Stimulated activated naive CD8-positive, alpha-beta T cell treated with anti-CD3 and anti-CD28 coated beads, Interleukin-15, amount 100 ng/mL, for 72 hours (primary cell): ENCODE data around the gene ZDHHC22.

Source experiments
- ATAC-seq: fragments of 150-1000 bp; cut with Tn5 transposase; 2 replicates; pipeline ENCODE4 v1.10.0; 2021; ENCODE audit warnings: mild to moderate bottlenecking, moderate library complexity
- DNase-seq, 2 donors: peaks; one replicate each; pipeline ENCODE4 v3.0.0; 2021 to 2022
- H3K27ac Mint-ChIP-seq, 2 donors: one replicate each; pipeline ENCODE4 v1.8.0; 2022; ENCODE audit warnings: mild to moderate bottlenecking in 2 of 2, mixed read lengths in 2 of 2, moderate library complexity in 2 of 2
- H3K27me3 Mint-ChIP-seq: one replicate; pipeline ENCODE4 v1.8.0; 2022; ENCODE audit warnings: mixed read lengths
- H3K4me1 Mint-ChIP-seq: one replicate; pipeline ENCODE4 v1.8.0; 2022; ENCODE audit warnings: mild to moderate bottlenecking, mixed read lengths
- H3K4me3 Mint-ChIP-seq, 2 donors: one replicate each; pipeline ENCODE4 v1.8.0; 2022; ENCODE audit warnings: mild to moderate bottlenecking in 2 of 2, mixed read lengths in 2 of 2, moderate library complexity in 1 of 2
- H3K9me3 Mint-ChIP-seq, 2 donors: one replicate each; pipeline ENCODE4 v1.8.0; 2022; ENCODE audit warnings: mixed read lengths in 2 of 2

Gene ZDHHC22

DNA sequence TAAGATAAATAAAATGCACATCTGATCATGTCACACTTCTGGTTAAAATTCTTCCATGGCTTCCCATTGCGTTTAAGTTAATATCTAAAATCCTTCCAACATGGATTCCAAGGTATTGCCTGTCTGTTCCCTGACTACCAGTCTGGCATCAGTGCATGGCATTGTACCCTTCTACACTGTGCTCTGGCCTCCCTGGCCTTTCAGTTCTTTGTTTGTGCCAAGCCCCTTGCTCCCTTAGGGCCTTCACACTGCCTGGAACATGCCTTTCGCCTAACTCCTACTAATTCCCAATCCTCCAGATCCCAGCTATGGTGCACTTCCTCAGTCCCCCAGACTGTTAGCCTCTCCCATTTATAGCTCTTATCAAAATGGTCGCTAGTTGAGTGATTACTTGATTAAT is 37.2 kb downstream of the ZDHHC22 start:
- Mint-ChIP-seq H3K4me3 (no peak overlapping the region), H3K4me1 (peaks cover 17% of the 10 kb centered on the region), H3K9me3 (no peaks in the 10 kb centered on the region), H3K27ac (no peak overlapping the region), H3K27me3 (no peaks in the 10 kb centered on the region)
- ATAC-seq (no peak), DNase-seq (no peak)

DNA sequence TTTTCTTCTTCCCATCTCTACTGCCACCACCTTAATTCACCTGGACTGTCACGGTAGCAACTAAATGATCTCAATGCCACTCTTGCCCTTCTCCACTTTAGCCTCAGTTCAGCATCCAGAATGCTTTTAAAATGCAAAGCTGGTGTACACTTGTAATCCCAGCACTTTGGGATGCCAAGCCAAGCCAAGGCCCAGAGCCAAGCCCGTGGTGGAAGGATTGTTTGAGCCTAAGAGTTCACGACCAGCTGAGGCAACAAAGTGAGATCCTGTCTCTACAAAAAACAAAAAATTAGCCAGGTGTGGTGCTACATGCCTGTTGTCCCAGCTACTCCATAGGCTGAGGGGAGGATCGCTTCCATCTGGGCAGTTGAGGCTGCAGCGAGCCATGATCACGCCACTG is 37.6 kb downstream of the ZDHHC22 start:
- H3K4me1 Mint-ChIP-seq: peaks cover 21% of the 10 kb centered on the region
- H3K9me3 Mint-ChIP-seq: no peaks in the 10 kb centered on the region
- no peak for ATAC-seq
- H3K27ac Mint-ChIP-seq: no peak overlapping the region
- H3K27me3 Mint-ChIP-seq: no peaks in the 10 kb centered on the region
- DNase-seq: no peak
- H3K4me3 Mint-ChIP-seq: no peak overlapping the region

DNA sequence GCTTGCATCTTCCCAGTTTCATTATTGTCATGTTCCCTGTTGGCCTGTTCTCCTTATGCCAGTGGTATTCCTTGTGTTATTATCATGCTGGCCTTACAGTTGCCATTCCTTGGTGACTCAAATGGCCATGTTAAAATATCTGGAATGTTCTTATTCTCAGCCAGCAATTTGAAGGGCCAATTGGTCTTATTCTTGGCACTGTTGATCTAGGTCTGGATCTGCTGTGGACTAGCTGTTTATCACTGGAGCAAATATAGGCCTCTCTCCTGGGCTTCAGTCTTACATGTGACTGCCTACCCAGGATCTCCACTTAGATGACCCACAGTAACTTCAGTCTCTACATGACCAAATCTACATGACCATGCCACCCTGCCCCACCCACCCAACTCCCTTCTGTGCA is 38.1 kb downstream of the ZDHHC22 start:
- Mint-ChIP-seq H3K9me3 (no peaks in the 10 kb centered on the region), H3K27ac (no peak overlapping the region), H3K4me1 (peaks cover 26% of the 10 kb centered on the region), H3K27me3 (no peaks in the 10 kb centered on the region), H3K4me3 (no peak overlapping the region)
- ATAC-seq (no peak), DNase-seq (no peak)

DNA sequence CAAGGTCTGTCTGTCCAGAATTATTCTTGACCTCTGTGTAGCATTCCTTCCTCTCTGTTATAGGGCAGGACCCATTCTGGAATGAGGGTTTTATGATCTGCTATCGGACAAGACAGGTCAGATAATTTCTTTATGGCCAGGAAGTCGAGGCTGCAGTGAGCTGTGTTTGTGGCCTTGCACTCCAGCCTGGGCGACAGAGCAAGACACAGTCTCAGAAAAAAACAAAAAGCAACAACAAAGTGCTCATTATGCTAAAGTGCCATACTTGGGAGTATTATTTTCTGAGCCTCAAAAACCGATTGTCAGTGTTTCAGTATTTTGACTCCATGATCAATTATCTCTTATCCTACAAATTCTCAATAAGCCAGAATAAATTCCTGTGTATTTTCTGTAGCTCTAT is 39.4 kb downstream of the ZDHHC22 start:
- H3K4me3 Mint-ChIP-seq: no peak overlapping the region
- ATAC-seq (no peak), DNase-seq (no peak)
- H3K27me3 Mint-ChIP-seq: no peaks in the 10 kb centered on the region
- no peak overlapping the region for H3K27ac Mint-ChIP-seq
- H3K4me1 Mint-ChIP-seq: peaks cover 31% of the 10 kb centered on the region
- H3K9me3 Mint-ChIP-seq: no peaks in the 10 kb centered on the region

DNA sequence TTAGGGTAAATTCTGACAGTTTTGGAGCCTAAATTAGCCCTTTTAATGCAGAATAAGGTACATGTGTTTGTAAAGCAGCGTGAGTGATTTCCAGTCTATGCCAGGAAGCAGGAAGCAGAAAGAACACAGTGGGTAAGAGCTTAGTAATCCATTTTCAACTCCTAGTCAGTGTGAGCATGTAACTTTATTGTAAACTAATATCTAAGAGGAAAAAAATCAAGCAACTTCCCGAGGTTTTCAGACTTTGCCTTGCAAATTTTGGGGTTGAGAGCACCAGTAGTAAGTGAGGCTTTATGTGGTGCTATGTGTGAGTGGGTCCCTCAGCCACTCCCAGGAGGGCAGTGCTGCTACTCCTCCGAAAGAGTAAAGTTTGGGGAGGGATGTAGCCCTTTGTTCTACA is 40.6 kb downstream of the ZDHHC22 start:
- DNase-seq (no peak), ATAC-seq (no peak)
- peaks cover 43% of the 10 kb centered on the region for H3K4me1 Mint-ChIP-seq
- no peak overlapping the region for H3K27ac Mint-ChIP-seq
- no peaks in the 10 kb centered on the region for H3K9me3 Mint-ChIP-seq
- no peak overlapping the region for H3K4me3 Mint-ChIP-seq
- H3K27me3 Mint-ChIP-seq: no peaks in the 10 kb centered on the region

DNA sequence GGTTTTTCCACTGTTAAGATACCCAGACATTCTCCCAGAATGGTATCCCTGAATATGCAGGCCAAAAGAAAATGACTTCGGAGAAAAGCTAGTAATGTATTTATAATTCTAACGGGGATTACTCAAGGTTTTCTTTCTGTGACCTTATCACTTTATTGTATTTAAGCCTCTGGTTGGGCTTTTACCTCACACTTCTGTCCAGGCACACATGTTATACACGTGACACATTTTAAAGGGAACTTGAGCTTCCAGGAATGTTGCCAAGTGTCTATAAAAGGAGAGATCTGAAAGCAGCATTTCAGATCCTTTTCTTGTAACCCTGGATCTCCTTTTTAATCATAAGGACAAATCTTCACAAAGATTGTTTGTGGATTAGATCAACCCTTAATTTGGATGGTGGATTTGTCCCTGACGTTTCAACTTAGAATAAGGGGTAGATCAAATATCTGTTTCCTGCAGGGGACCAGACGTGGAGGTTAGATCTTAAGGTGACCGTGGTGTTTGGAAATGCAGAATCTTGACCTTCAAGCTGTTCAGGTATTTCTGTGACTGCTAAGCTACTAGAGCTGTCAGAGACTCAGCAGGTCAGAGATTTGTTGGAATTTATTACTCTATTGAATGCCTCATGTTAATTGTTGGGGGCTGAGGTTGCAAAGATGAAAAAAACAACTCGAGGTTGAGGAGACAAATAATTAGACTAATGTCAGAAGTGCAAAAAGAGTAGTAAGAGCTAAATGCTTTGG is 42.0 kb downstream of the ZDHHC22 start:
- Mint-ChIP-seq H3K4me3 (peak overlapping the region; percentile 95 to 98), H3K27ac (no peak overlapping the region), H3K9me3 (no peaks in the 10 kb centered on the region), H3K4me1 (peaks cover 49% of the 10 kb centered on the region), H3K27me3 (no peaks in the 10 kb centered on the region)
- ATAC-seq: no peak
- no peak for DNase-seq

DNA sequence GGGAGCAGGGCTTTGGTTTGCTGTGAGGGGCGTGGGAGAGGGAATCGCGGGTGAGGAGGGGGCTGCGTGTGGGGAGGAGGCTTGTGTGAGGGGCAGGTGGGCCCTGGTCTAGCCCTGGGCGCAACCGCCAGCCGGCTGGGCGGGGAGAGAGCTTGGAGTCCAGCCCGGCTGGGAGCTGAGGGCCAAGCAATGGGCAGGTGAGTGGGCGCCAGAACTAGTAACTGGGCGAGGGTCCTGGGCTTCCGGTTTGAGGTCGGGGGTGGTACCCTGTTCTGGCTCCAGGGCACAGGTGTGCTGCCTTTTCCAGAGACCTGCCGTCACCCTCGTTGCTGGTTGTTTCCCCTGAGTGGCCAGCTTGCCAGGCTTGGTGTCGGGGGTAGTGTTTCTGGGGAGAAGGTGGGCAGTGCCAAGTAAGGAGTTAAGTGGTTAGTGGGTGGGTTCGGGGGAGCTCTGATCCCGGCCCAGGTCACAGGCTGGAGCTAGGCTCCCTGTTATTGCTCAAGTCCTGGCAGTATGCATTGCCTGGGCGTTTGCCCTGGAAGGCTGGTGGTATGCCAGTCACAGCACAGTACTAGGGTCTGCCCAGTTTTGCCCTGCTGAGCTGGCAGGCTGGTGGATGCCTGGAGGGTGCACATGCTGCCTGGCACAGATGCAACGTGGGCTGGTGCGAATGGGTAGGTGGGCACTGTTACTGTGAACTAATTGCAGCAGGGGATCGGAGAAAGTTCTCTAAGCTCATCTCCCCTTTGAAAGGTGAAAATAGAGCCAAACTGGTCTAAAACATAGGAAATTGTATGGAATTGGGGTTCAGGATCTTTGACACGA is 42.9 kb downstream of the ZDHHC22 start:
- no peaks in the 10 kb centered on the region for H3K27me3 Mint-ChIP-seq
- peak overlapping the region; percentile 99 to 100 for H3K27ac Mint-ChIP-seq
- H3K9me3 Mint-ChIP-seq: no peaks in the 10 kb centered on the region
- H3K4me1 Mint-ChIP-seq: peaks cover 51% of the 10 kb centered on the region
- no peak for ATAC-seq
- DNase-seq: peak in 1 of 2 donors; percentile 27
- H3K4me3 Mint-ChIP-seq: peak overlapping the region; percentile 95 to 98

DNA sequence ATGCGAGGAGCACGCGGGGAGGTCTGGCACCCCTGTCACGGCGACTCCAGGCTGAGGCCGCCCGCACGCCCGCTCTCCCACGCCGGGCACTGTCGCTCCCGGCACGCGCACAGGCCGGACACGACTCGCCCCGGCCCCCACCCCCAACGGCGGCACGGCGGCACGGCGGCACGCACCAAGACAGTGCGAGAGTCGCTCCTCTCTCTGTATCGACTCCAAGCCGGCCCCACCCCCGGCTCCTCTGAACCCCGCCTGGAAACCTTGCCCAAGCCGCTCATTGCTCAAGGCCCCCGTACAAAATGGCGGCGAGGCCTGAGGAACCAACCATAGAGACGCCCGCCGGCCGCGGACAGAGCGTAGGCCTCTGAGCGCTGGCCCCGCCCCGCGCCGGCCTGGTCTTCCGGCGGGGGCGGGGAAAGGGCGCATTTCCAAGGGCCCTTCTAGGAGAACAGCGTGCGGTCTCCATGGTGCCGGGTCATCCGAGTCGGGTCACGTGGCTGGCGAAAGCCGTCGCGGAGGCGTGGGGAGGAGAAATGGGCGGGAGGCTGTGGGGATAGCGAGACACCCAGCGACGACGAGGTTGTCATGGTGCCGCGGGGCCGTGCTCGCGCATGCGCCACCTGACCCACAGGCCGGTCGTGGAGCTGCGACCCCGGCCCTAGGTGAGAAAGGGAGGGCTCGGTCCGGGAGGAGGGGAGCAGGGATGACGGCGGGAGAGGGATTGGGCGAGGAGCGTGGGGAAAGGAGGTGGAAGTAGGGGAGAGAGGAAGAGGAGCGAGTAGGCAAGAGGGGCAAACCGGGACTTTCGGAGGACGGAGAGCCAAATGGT is 43.7 kb downstream of the ZDHHC22 start, which contains the start of gene CIPC:
Gene CIPC (plus strand): TSS at position 559 of the 829 bp plus-strand sequence. CDS start 7,451 bp downstream, outside the sequence.
- Mint-ChIP-seq H3K9me3 (no peaks in the 10 kb centered on the region), H3K27ac (peak within 1 kb of the TSS; percentile 99 to 100), H3K27me3 (no peaks in the 10 kb centered on the region), H3K4me1 (peaks cover 51% of the 10 kb centered on the region), H3K4me3 (peak within 1 kb of the TSS; percentile 95 to 98)
- DNase-seq (peak; percentile 98 to 100), ATAC-seq (peak; percentile 95)

DNA sequence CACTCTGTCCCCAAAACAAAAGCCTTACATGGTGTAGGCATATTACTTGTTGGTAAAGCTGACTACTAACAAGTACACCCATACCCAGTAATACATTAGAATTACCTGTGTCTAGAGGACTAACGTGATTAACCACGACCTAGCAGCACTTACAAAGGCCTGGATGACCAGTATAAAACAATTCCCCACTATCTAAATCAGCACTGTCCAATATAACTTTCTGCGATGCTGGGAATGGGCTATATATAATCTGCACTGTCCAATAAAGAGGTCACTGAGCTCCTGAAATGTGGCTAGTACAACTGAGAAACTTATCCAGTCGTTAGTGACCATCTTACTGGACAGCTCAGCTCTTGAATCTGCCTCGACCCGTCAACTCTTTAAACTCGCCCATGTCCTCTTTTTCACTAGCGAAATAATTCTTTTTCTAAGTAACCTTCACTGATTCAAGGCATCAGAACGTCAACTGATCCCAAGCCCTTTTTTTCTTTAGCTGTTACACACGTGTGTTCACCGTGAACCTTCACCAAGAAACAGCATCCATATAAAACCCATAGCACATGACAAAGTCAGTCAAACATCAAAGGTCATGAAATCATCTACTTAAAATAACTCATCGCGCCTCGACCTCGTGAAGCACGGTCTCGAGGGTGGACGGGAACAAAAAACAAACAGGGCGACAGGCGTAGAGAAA is 44.4 kb downstream of the ZDHHC22 start:
- peak in 1 of 2 donors; percentile 1 for DNase-seq
- Mint-ChIP-seq H3K4me3 (peak overlapping the region; percentile 95 to 98), H3K4me1 (peaks cover 51% of the 10 kb centered on the region), H3K27me3 (no peaks in the 10 kb centered on the region), H3K27ac (peak overlapping the region; percentile 99 to 100), H3K9me3 (no peaks in the 10 kb centered on the region)
- ATAC-seq: no peak

DNA sequence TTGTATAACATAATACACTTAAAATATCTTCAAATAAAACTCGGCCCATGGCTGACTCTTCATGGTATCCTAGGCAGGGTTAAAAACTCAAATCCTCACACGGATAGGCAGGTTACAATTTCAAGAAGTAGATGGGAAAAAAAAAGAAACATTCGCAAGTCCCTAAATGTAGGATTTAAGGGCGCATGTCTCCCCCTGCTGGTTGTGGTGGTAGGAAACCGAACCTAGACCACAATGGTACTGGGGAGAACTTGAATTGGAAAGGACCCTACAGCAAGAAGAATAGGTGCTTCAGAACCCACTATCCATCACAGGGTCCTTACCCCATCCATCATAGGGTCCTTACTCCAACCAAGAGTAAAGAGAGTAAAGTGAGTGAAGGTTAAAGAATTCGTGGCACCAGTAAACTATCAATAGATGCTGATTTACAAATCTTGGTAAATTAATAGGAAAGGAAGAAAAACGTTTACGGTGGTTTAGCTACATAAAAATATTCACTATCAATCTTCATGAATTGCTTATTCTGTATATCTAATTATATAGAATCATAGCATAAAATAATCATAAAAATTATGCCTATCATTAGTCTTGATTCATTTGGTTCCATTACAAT is 46.8 kb downstream of the ZDHHC22 start:
- Mint-ChIP-seq H3K9me3 (peaks cover 8 to 14% of the 10 kb centered on the region in 2 donors), H3K27me3 (peaks cover 4% of the 10 kb centered on the region), H3K4me1 (peaks cover 38% of the 10 kb centered on the region), H3K27ac (no peak overlapping the region), H3K4me3 (no peak overlapping the region)
- no peak for ATAC-seq
- peak; percentile 69 to 71 for DNase-seq

DNA sequence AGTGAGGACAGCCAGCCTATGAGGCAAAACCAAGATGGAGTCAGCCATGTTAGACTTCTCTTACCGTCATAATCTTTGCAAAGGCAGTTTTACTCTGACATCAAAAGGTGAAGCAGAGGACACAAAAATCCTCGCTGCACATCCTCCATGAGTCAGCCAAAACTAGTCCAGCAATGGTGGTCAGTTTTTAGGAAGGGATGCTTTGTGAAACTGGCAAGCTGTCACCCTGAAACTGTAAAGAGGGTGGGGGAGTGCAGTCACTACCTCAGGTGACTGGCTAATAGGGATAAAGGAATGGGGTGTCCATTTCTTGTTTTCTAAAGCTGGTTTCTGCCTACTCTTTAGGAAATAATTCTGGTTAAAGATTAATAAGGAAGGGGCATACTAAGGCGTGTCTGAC is 48.9 kb downstream of the ZDHHC22 start:
- H3K27me3 Mint-ChIP-seq: peaks cover 13% of the 10 kb centered on the region
- DNase-seq (no peak), ATAC-seq (no peak)
- no peak overlapping the region for H3K4me3 Mint-ChIP-seq
- H3K9me3 Mint-ChIP-seq: peaks cover 8 to 14% of the 10 kb centered on the region in 2 donors
- H3K27ac Mint-ChIP-seq: no peak overlapping the region
- peaks cover 24% of the 10 kb centered on the region for H3K4me1 Mint-ChIP-seq

DNA sequence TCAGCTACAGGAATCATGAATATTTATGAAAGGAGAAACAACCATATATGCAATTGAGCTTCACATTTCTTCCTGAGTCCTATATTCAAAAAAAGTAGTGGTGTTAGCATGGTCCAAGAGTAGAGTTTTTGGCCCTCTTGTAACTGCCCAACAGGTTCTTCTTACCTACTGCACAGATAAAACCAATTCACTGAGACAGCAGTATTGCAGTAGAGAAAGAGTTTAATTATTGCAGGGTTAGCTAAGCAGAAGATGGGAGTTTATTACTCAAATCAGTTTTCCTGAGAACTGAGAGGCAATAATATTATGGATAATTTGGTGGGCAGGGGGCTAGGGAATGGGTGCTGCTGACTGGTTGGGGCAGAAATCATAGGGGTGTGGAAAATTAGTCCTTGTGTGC is 50.1 kb downstream of the ZDHHC22 start:
- peaks cover 16% of the 10 kb centered on the region for H3K27me3 Mint-ChIP-seq
- H3K27ac Mint-ChIP-seq: no peak overlapping the region
- ATAC-seq (no peak), DNase-seq (no peak)
- peaks cover 13% of the 10 kb centered on the region for H3K4me1 Mint-ChIP-seq
- H3K9me3 Mint-ChIP-seq: peaks cover 8 to 14% of the 10 kb centered on the region in 2 donors
- no peak overlapping the region for H3K4me3 Mint-ChIP-seq

DNA sequence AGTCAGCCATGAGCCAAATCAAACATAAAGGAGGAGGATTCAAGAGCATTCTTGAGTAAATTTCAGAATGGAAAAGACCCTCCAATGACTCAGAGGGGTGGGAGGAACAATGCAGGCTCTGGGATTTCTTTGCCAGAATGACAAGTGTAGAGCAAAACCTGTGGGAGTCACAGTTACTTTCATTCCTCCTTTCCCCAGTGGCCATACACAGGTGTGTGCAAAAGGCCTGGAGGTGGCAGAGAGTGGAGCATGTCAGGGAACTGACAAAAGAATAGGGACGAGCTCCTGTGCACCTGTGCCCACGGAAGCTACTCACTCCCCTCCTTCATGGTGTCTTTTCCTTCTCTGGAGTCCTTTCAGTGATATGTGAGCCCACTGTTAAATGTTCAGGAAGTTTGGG is 52.9 kb downstream of the ZDHHC22 start:
- Mint-ChIP-seq H3K4me3 (no peak overlapping the region), H3K4me1 (no peaks in the 10 kb centered on the region), H3K9me3 (peaks cover 8 to 14% of the 10 kb centered on the region in 2 donors), H3K27me3 (peaks cover 24% of the 10 kb centered on the region), H3K27ac (no peak overlapping the region)
- no peak for DNase-seq
- no peak for ATAC-seq

DNA sequence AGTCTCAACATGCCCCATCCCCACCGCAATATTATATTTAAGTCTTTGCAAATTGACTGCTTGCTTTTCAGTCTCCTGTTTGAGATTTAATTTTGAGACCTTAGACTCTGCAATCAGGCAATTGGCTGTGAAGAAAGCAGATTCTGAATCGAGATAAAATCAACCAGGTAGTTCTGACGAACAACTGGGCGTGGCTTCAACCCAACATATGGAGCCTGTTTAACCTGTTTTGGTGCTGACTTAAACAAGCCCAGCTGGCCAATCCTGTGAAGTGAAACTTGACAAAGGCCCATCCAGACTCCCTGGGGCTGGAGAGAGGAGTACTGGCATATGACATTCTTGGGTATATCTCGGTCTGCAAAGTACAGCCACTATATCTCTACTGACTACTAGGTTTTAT is 53.4 kb downstream of the ZDHHC22 start:
- Mint-ChIP-seq H3K27me3 (peaks cover 24% of the 10 kb centered on the region), H3K27ac (no peak overlapping the region), H3K9me3 (peaks cover 8 to 14% of the 10 kb centered on the region in 2 donors), H3K4me1 (no peaks in the 10 kb centered on the region), H3K4me3 (no peak overlapping the region)
- no peak for DNase-seq
- ATAC-seq: no peak

DNA sequence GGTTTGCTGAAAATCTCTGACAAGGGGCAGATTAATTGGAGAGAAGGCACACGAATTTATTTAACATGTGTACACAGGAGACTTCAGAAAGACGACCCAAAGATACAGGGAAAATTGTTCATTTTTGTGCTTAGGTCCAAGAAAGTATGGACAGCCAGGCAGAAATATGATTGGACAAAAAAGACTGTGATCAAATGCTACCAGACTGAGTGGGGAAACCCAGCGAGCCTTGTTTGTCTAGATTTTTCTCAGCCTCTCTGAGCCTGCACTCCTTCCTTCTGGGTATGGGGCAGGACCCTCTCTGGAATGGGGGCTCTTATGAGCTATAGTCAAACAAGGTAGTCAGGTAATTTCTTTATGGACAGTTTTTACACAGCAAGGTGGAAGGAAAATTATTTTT is 54.0 kb downstream of the ZDHHC22 start:
- Mint-ChIP-seq H3K27ac (no peak overlapping the region), H3K27me3 (peaks cover 24% of the 10 kb centered on the region), H3K4me1 (no peaks in the 10 kb centered on the region), H3K4me3 (no peak overlapping the region), H3K9me3 (peaks cover 8 to 14% of the 10 kb centered on the region in 2 donors)
- ATAC-seq (no peak), DNase-seq (no peak)
